Measurements from ENCODE around the gene ABCC3. TPM values are rescaled to one million over a fixed set of nuclear protein-coding genes. Genes with fewer than 3 reads are reported as not detected.

ABCC3 gene
- total RNA-seq, 4 donors from 2014 or later, result 25.8 to 47.5 (median 35.2) TPM

- no peak overlapping the region for H3K4me3 ChIP-seq (ENCODE audit: low read depth, poor library complexity, severe bottlenecking)
- no peak for TF ChIP-seq CTCF (IDR thresholded peaks at IDR 0.05)
- TF ChIP-seq POLR2A (IDR thresholded peaks at IDR 0.05), result no peak
- WGBS, 2 donors, result 54 to 73% methylated on average over 6 of the region's 6 CpGs
- intact Hi-C loops (cut with DNase I; ENCODE audit: low total_unique reads), result no loop called here
- no peak for DNase-seq (ENCODE audit: low spot score in 2 of 2)
Observed at GRCh38 chr17:50691550-50692447, 57.1 kb downstream of the ABCC3 start.

GRCh38 chr17:50692448-50693035 is 57.9 kb downstream of the ABCC3 start:
- TF ChIP-seq CTCF (IDR thresholded peaks at IDR 0.05), result no peak
- no peak for TF ChIP-seq POLR2A (IDR thresholded peaks at IDR 0.05)
- intact Hi-C loops (cut with DNase I; ENCODE audit: low total_unique reads), result no loop called here
- WGBS, 2 donors, result 87 to 90% methylated on average over 6 of the region's 6 CpGs
- no peak for DNase-seq (ENCODE audit: low spot score in 2 of 2)
- no peak overlapping the region for H3K4me3 ChIP-seq (ENCODE audit: low read depth, poor library complexity, severe bottlenecking)

DNA sequence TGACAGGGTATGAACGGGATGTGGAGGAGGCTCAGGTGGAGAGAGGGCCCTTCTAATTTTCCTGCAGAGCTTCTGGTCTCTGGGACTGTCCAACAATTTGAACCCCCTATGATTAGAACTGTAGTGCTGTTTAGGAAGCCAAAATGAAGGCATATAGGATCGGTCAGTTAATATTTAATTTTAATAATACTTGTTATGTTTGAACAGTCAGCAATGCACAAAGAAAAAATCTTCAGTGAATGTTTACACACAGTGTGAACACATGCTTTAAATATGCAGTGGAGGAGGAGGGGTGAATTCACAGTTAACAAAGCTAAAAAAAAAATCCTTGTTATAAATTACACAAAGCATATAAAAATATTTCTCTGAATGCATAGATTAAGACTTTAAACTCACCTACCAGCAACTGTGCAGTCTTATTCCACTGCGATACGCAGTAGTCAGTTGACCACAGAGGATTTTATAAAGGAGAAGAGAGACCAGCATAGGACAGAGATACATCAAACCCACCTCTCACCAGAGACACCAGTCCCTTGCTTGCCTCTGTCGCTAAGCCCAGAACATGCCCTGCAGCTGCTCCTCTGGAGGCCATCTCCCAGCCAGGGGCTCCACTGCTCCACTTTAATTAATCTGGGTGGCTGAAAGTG is 58.5 kb downstream of the ABCC3 start:
- intact Hi-C loops (cut with DNase I; ENCODE audit: low total_unique reads), result no loop called here
- WGBS, 2 donors, result 85 to 91% methylated on average over 5 of the region's 5 CpGs
- no peak overlapping the region for H3K4me3 ChIP-seq (ENCODE audit: low read depth, poor library complexity, severe bottlenecking)
- no peak for TF ChIP-seq POLR2A (IDR thresholded peaks at IDR 0.05)
- TF ChIP-seq CTCF (IDR thresholded peaks at IDR 0.05), result no peak
- DNase-seq (ENCODE audit: low spot score in 2 of 2), result no peak

GRCh38 chr17:50696365-50696879 is 61.7 kb downstream of the ABCC3 start:
- intact Hi-C loops (cut with DNase I; ENCODE audit: low total_unique reads), result loop anchor here (5.0 kb wide), 1 partner anchor 214 kb away; no protein-coding TSS in a partner anchor

More at GRCh38 chr17:50696365-50696879, 61.7 kb downstream of the ABCC3 start:
- TF ChIP-seq POLR2A (IDR thresholded peaks at IDR 0.05), result no peak
- no peak for TF ChIP-seq CTCF (IDR thresholded peaks at IDR 0.05)
- no peak for DNase-seq (ENCODE audit: low spot score in 2 of 2)
- H3K4me3 ChIP-seq (ENCODE audit: low read depth, poor library complexity, severe bottlenecking), result no peak overlapping the region
- 87 to 91% methylated on average over 3 of the region's 3 CpGs for WGBS, 2 donors

All from lower leg skin (tissue), 4 donors.